ENCODE measurements around the gene RNF220.

Gene RNF220

GRCh38 chr1:44542420-44543063 is 137.5 kb downstream of the RNF220 start:
- Histone ChIP-seq H3K27me3 (replicated peaks in 2 of 5; ENCODE audit: control insufficient read depth in 4 of 5, insufficient read depth in 5 of 5, low read length in 4 of 5) (no peaks in the 10 kb centered on the region), H3K9me3 (ENCODE audit: control extremely low read depth in 1 of 5, control insufficient read depth in 4 of 5, insufficient read depth in 2 of 5, low read depth in 1 of 5, low read length in 4 of 5) (no peaks in the 10 kb centered on the region), H3K4me3 (ENCODE audit: control insufficient read depth in 1 of 7, extremely low read depth in 1 of 7, insufficient read depth in 4 of 7, low read depth in 2 of 7, low read length in 6 of 7) (peak overlapping the region in 3 of 7 experiments; percentile 8 to 22 (median 10)), H3K27ac (ENCODE audit: insufficient read depth in 1 of 2, low read depth in 1 of 2, low read length in 2 of 2, poor library complexity in 1 of 2, severe bottlenecking in 2 of 2) (peak overlapping the region; percentile 26 to 52), H3K4me1 (ENCODE audit: control extremely low read depth in 1 of 4, control insufficient read depth in 4 of 4, insufficient read depth in 4 of 4, low read length in 3 of 4) (peaks cover 0 to 40% (median 33%) of the 10 kb centered on the region in 4 experiments), H3K36me3 (ENCODE audit: control insufficient read depth in 4 of 4, insufficient read depth in 4 of 4, low read length in 3 of 4) (peaks cover 13 to 46% (median 23%) of the 10 kb centered on the region in 4 experiments)
- no peak for DNase-seq
- CTCF ChIA-PET: interaction anchor here (0.7 to 3.0 kb wide), 16 partner anchors 9 to 231 kb away, joined by 3 to 10 read pairs (median 5); no protein-coding TSS in a partner anchor
- POLR2A ChIA-PET: interaction anchor here (0.5 to 1.2 kb wide), 3 partner anchors 10 to 137 kb away, joined by 3 to 5 read pairs (median 4); partner anchors contain the start of gene RNF220
- 68% methylated on average over 8 of the region's 14 CpGs for WGBS (ENCODE audit: insufficient coverage)

GRCh38 chr1:44543064-44543744 is 138.1 kb downstream of the RNF220 start:
- H3K27me3 ChIP-seq (replicated peaks in 2 of 5; ENCODE audit: control insufficient read depth in 4 of 5, insufficient read depth in 5 of 5, low read length in 4 of 5): no peaks in the 10 kb centered on the region

GRCh38 chr1:44543786-44544185 is 138.7 kb downstream of the RNF220 start:
- Histone ChIP-seq H3K27me3 (replicated peaks in 2 of 5; ENCODE audit: control insufficient read depth in 4 of 5, insufficient read depth in 5 of 5, low read length in 4 of 5) (no peaks in the 10 kb centered on the region), H3K36me3 (ENCODE audit: control insufficient read depth in 4 of 4, insufficient read depth in 4 of 4, low read length in 3 of 4) (peaks cover 14 to 46% (median 27%) of the 10 kb centered on the region in 4 experiments)

More at GRCh38 chr1:44543064-44543744, 138.1 kb downstream of the RNF220 start:
- peaks cover 0 to 40% (median 33%) of the 10 kb centered on the region in 4 experiments for H3K4me1 ChIP-seq (ENCODE audit: control extremely low read depth in 1 of 4, control insufficient read depth in 4 of 4, insufficient read depth in 4 of 4, low read length in 3 of 4)
- peaks cover 14 to 47% (median 26%) of the 10 kb centered on the region in 4 experiments for H3K36me3 ChIP-seq (ENCODE audit: control insufficient read depth in 4 of 4, insufficient read depth in 4 of 4, low read length in 3 of 4)
- peak overlapping the region in 3 of 7 experiments; percentile 8 to 22 (median 13) for H3K4me3 ChIP-seq (ENCODE audit: control insufficient read depth in 1 of 7, extremely low read depth in 1 of 7, insufficient read depth in 4 of 7, low read depth in 2 of 7, low read length in 6 of 7)
- CTCF ChIA-PET: interaction anchor here (0.6 to 3.0 kb wide), 19 partner anchors 9 to 232 kb away, joined by 3 to 10 read pairs (median 4); no protein-coding TSS in a partner anchor
- DNase-seq: peak; percentile 77 to 92 (median 92)
- peak overlapping the region in 1 of 2 experiments; percentile 52 for H3K27ac ChIP-seq (ENCODE audit: insufficient read depth in 1 of 2, low read depth in 1 of 2, low read length in 2 of 2, poor library complexity in 1 of 2, severe bottlenecking in 2 of 2)
- no peaks in the 10 kb centered on the region for H3K9me3 ChIP-seq (ENCODE audit: control extremely low read depth in 1 of 5, control insufficient read depth in 4 of 5, insufficient read depth in 2 of 5, low read depth in 1 of 5, low read length in 4 of 5)
- 15% methylated on average over 6 of the region's 15 CpGs for WGBS (ENCODE audit: insufficient coverage)
- POLR2A ChIA-PET: interaction anchor here (0.6 to 1.2 kb wide), 2 partner anchors 11 to 97 kb away, joined by 3 to 4 read pairs; no protein-coding TSS in a partner anchor

GRCh38 chr1:44544960-44545359 is 139.9 kb downstream of the RNF220 start:
- H3K4me3 ChIP-seq (ENCODE audit: control insufficient read depth in 1 of 7, extremely low read depth in 1 of 7, insufficient read depth in 4 of 7, low read depth in 2 of 7, low read length in 6 of 7): no peak overlapping the region
- POLR2A ChIA-PET: no interaction called here
- peaks cover 0 to 35% (median 29%) of the 10 kb centered on the region in 4 experiments for H3K4me1 ChIP-seq (ENCODE audit: control extremely low read depth in 1 of 4, control insufficient read depth in 4 of 4, insufficient read depth in 4 of 4, low read length in 3 of 4)
- WGBS (ENCODE audit: insufficient coverage): 96% methylated on average over 6 of the region's 9 CpGs
- CTCF ChIA-PET: interaction anchor here (1.0 to 1.8 kb wide), 3 partner anchors 9 to 168 kb away, joined by 3 to 8 read pairs (median 3); no protein-coding TSS in a partner anchor
- no peak overlapping the region for H3K27ac ChIP-seq (ENCODE audit: insufficient read depth in 1 of 2, low read depth in 1 of 2, low read length in 2 of 2, poor library complexity in 1 of 2, severe bottlenecking in 2 of 2)
- H3K27me3 ChIP-seq (replicated peaks in 2 of 5; ENCODE audit: control insufficient read depth in 4 of 5, insufficient read depth in 5 of 5, low read length in 4 of 5): no peaks in the 10 kb centered on the region
- no peak for DNase-seq
- H3K36me3 ChIP-seq (ENCODE audit: control insufficient read depth in 4 of 4, insufficient read depth in 4 of 4, low read length in 3 of 4): peaks cover 13 to 52% (median 30%) of the 10 kb centered on the region in 4 experiments
- no peaks in the 10 kb centered on the region for H3K9me3 ChIP-seq (ENCODE audit: control extremely low read depth in 1 of 5, control insufficient read depth in 4 of 5, insufficient read depth in 2 of 5, low read depth in 1 of 5, low read length in 4 of 5)

More at GRCh38 chr1:44543786-44544185, 138.7 kb downstream of the RNF220 start:
- Histone ChIP-seq H3K4me1 (ENCODE audit: control extremely low read depth in 1 of 4, control insufficient read depth in 4 of 4, insufficient read depth in 4 of 4, low read length in 3 of 4) (peaks cover 0 to 40% (median 33%) of the 10 kb centered on the region in 4 experiments), H3K27ac (ENCODE audit: insufficient read depth in 1 of 2, low read depth in 1 of 2, low read length in 2 of 2, poor library complexity in 1 of 2, severe bottlenecking in 2 of 2) (peak overlapping the region in 1 of 2 experiments; percentile 52), H3K4me3 (ENCODE audit: control insufficient read depth in 1 of 7, extremely low read depth in 1 of 7, insufficient read depth in 4 of 7, low read depth in 2 of 7, low read length in 6 of 7) (no peak overlapping the region), H3K9me3 (ENCODE audit: control extremely low read depth in 1 of 5, control insufficient read depth in 4 of 5, insufficient read depth in 2 of 5, low read depth in 1 of 5, low read length in 4 of 5) (no peaks in the 10 kb centered on the region)
- 94% methylated on average over 4 of the region's 7 CpGs for WGBS (ENCODE audit: insufficient coverage)
- no peak for DNase-seq
- ChIA-PET CTCF (interaction anchor here (0.6 to 3.0 kb wide), 13 partner anchors 10 to 232 kb away, joined by 3 to 9 read pairs (median 3); no protein-coding TSS in a partner anchor), POLR2A (interaction anchor here (1.2 kb wide), 1 partner anchor 11 kb away, joined by 4 read pairs; no protein-coding TSS in a partner anchor)

GRCh38 chr1:44545961-44546360 is 140.9 kb downstream of the RNF220 start:
- Histone ChIP-seq H3K9me3 (ENCODE audit: control extremely low read depth in 1 of 5, control insufficient read depth in 4 of 5, insufficient read depth in 2 of 5, low read depth in 1 of 5, low read length in 4 of 5) (no peaks in the 10 kb centered on the region), H3K36me3 (ENCODE audit: control insufficient read depth in 4 of 4, insufficient read depth in 4 of 4, low read length in 3 of 4) (peaks cover 7 to 53% (median 31%) of the 10 kb centered on the region in 4 experiments), H3K27me3 (replicated peaks in 2 of 5; ENCODE audit: control insufficient read depth in 4 of 5, insufficient read depth in 5 of 5, low read length in 4 of 5) (no peaks in the 10 kb centered on the region), H3K27ac (ENCODE audit: insufficient read depth in 1 of 2, low read depth in 1 of 2, low read length in 2 of 2, poor library complexity in 1 of 2, severe bottlenecking in 2 of 2) (no peak overlapping the region), H3K4me3 (ENCODE audit: control insufficient read depth in 1 of 7, extremely low read depth in 1 of 7, insufficient read depth in 4 of 7, low read depth in 2 of 7, low read length in 6 of 7) (no peak overlapping the region), H3K4me1 (ENCODE audit: control extremely low read depth in 1 of 4, control insufficient read depth in 4 of 4, insufficient read depth in 4 of 4, low read length in 3 of 4) (peaks cover 0 to 25% (median 23%) of the 10 kb centered on the region in 4 experiments)
- ChIA-PET CTCF (interaction anchor here (0.7 to 1.8 kb wide), 2 partner anchors 13 to 26 kb away, joined by 3 to 6 read pairs; no protein-coding TSS in a partner anchor), POLR2A (no interaction called here)
- no peak for DNase-seq
- 100% methylated on average over 2 of the region's 6 CpGs for WGBS (ENCODE audit: insufficient coverage)

- peaks cover 0 to 23% (median 21%) of the 10 kb centered on the region in 4 experiments for H3K4me1 ChIP-seq (ENCODE audit: control extremely low read depth in 1 of 4, control insufficient read depth in 4 of 4, insufficient read depth in 4 of 4, low read length in 3 of 4)
- ChIA-PET POLR2A (no interaction called here), CTCF (interaction anchor here (0.7 to 1.8 kb wide), 4 partner anchors 12 to 330 kb away, joined by 3 to 6 read pairs (median 3); no protein-coding TSS in a partner anchor)
- 98% methylated on average over 8 of the region's 10 CpGs for WGBS (ENCODE audit: insufficient coverage)
- no peak overlapping the region for H3K4me3 ChIP-seq (ENCODE audit: control insufficient read depth in 1 of 7, extremely low read depth in 1 of 7, insufficient read depth in 4 of 7, low read depth in 2 of 7, low read length in 6 of 7)
- DNase-seq: no peak
- H3K36me3 ChIP-seq (ENCODE audit: control insufficient read depth in 4 of 4, insufficient read depth in 4 of 4, low read length in 3 of 4): peaks cover 5 to 51% (median 29%) of the 10 kb centered on the region in 4 experiments
- H3K27me3 ChIP-seq (replicated peaks in 2 of 5; ENCODE audit: control insufficient read depth in 4 of 5, insufficient read depth in 5 of 5, low read length in 4 of 5): no peaks in the 10 kb centered on the region
- no peaks in the 10 kb centered on the region for H3K9me3 ChIP-seq (ENCODE audit: control extremely low read depth in 1 of 5, control insufficient read depth in 4 of 5, insufficient read depth in 2 of 5, low read depth in 1 of 5, low read length in 4 of 5)
- no peak overlapping the region for H3K27ac ChIP-seq (ENCODE audit: insufficient read depth in 1 of 2, low read depth in 1 of 2, low read length in 2 of 2, poor library complexity in 1 of 2, severe bottlenecking in 2 of 2)
Measured at GRCh38 chr1:44546403-44547053, 141.5 kb downstream of the RNF220 start.
